MM.1S (cell line): ENCODE results near the gene ARFGAP1.

Experiments used
- DNase-seq: peaks from one replicate; pipeline ENCODE4 v3.0.0-alpha.2; 2015
- H2AFZ ChIP-seq: fragments of 300-600 bp; sonication (generic); 2 replicates; pipeline ENCODE4 v1.6.0; 2016; ENCODE audit warnings: antibody characterized with exemption, low read length
- H3F3A ChIP-seq: fragments of 300-600 bp; sonication (generic); 2 replicates; pipeline ENCODE4 v1.6.1; 2016; ENCODE audit warnings: mild to moderate bottlenecking, antibody characterized with exemption, low read length, moderate library complexity, mixed read lengths; ENCODE audit not compliant: insufficient read depth
- H3K27ac ChIP-seq: fragments of 300-600 bp; sonication (generic); 2 replicates; pipeline ENCODE4 v1.5.1; 2016; ENCODE audit warnings: mild to moderate bottlenecking, low read length
- H3K27me3 ChIP-seq: fragments of 300-600 bp; sonication (generic); replicated peaks from 2 replicates; pipeline ENCODE4 v1.6.0; 2016; ENCODE audit warnings: low read length; ENCODE audit not compliant: insufficient read depth
- H3K36me3 ChIP-seq: fragments of 300-600 bp; sonication (generic); replicated peaks from 2 replicates; pipeline ENCODE4 v1.6.1; 2016; ENCODE audit warnings: mild to moderate bottlenecking, low read length, mixed read lengths; ENCODE audit not compliant: insufficient read depth
- H3K4me1 ChIP-seq: fragments of 300-600 bp; sonication (generic); 2 replicates; pipeline ENCODE4 v1.6.1; 2016; ENCODE audit warnings: low read length, mixed read lengths
- H3K4me2 ChIP-seq: fragments of 300-600 bp; sonication (generic); 2 replicates; pipeline ENCODE4 v1.6.0; 2016; ENCODE audit warnings: low read depth, low read length
- H3K4me3 ChIP-seq: fragments of 300-600 bp; sonication (generic); 2 replicates; pipeline ENCODE4 v1.5.1; 2016; ENCODE audit warnings: low read length, mixed read lengths
- H3K79me2 ChIP-seq: fragments of 300-600 bp; sonication (generic); 2 replicates; pipeline ENCODE4 v1.6.1; 2016; ENCODE audit warnings: mixed run types, low read length, mixed read lengths
- H3K9ac ChIP-seq: fragments of 300-600 bp; sonication (generic); 2 replicates; pipeline ENCODE4 v1.6.1; 2016; ENCODE audit warnings: low read length, mixed read lengths
- H3K9me2 ChIP-seq: fragments of 300-600 bp; sonication (generic); replicated peaks from 2 replicates; pipeline ENCODE4 v1.6.1; 2016; ENCODE audit warnings: mild to moderate bottlenecking, low read length, mixed read lengths; ENCODE audit not compliant: insufficient read depth
- H3K9me3 ChIP-seq: fragments of 300-600 bp; sonication (generic); replicated peaks from 2 replicates; pipeline ENCODE4 v1.6.1; 2016; ENCODE audit warnings: mild to moderate bottlenecking, low read length, mixed read lengths; ENCODE audit not compliant: insufficient read depth
- H4K20me1 ChIP-seq: fragments of 300-600 bp; sonication (generic); 2 replicates; pipeline ENCODE4 v1.6.1; 2016; ENCODE audit warnings: mild to moderate bottlenecking, low read length, moderate library complexity, mixed read lengths; ENCODE audit not compliant: insufficient read depth
- CTCF ChIP-seq: fragments of 300-600 bp; sonication (generic); IDR thresholded peaks from 2 replicates; pipeline ENCODE4 v1.5.1; 2016; ENCODE audit warnings: antibody characterized with exemption, low read length, mixed read lengths
- EZH2 ChIP-seq: fragments of 300-600 bp; sonication (generic); optimal IDR thresholded peaks from 2 replicates; pipeline ENCODE3; 2017; ENCODE audit warnings: low read depth, mild to moderate bottlenecking, antibody characterized with exemption, low read length, mixed read lengths
- EZH2phosphoT487 ChIP-seq: fragments of 300-600 bp; sonication (generic); IDR thresholded peaks from 2 replicates; pipeline ENCODE4 v1.6.1; 2018; ENCODE audit warnings: antibody characterized with exemption, low read length

ARFGAP1 gene

GRCh38 chr20:63315731-63316491 is 43.3 kb downstream of the ARFGAP1 start:
- no peaks in the 10 kb centered on the region for H3F3A ChIP-seq

GRCh38 chr20:63316502-63316921 is 43.9 kb downstream of the ARFGAP1 start:
- no peak overlapping the region for H3K4me2 ChIP-seq
- no peak overlapping the region for H3K27ac ChIP-seq
- DNase-seq, result no peak
- H4K20me1 ChIP-seq, result no peaks in the 10 kb centered on the region
- H3K4me1 ChIP-seq, result no peaks in the 10 kb centered on the region
- H3K9ac ChIP-seq, result no peak overlapping the region
- H3K27me3 ChIP-seq, result peaks cover 90% of the 10 kb centered on the region
- H3K4me3 ChIP-seq, result no peak overlapping the region
- no peaks in the 10 kb centered on the region for H3K79me2 ChIP-seq
- H3K9me2 ChIP-seq, result no peaks in the 10 kb centered on the region
- H3K36me3 ChIP-seq, result no peaks in the 10 kb centered on the region
- no peaks in the 10 kb centered on the region for H3K9me3 ChIP-seq
- no peak for TF ChIP-seq EZH2phosphoT487
- no peak for TF ChIP-seq CTCF
- no peak for TF ChIP-seq EZH2
- H3F3A ChIP-seq, result no peaks in the 10 kb centered on the region
- no peak overlapping the region for H2AFZ ChIP-seq

More at GRCh38 chr20:63315731-63316491, 43.3 kb downstream of the ARFGAP1 start:
- Histone ChIP-seq H3K36me3 (no peaks in the 10 kb centered on the region), H3K27ac (no peak overlapping the region), H3K4me3 (no peak overlapping the region), H3K9me2 (no peaks in the 10 kb centered on the region), H3K9me3 (no peaks in the 10 kb centered on the region), H4K20me1 (no peaks in the 10 kb centered on the region), H3K27me3 (peaks cover 90% of the 10 kb centered on the region), H3K9ac (no peak overlapping the region), H2AFZ (no peak overlapping the region), H3K4me2 (no peak overlapping the region), H3K79me2 (no peaks in the 10 kb centered on the region), H3K4me1 (no peaks in the 10 kb centered on the region)
- TF ChIP-seq EZH2 (no peak), EZH2phosphoT487 (no peak), CTCF (no peak)
- DNase-seq, result no peak

GRCh38 chr20:63317061-63317460 is 44.4 kb downstream of the ARFGAP1 start:
- Histone ChIP-seq H3K4me1 (no peaks in the 10 kb centered on the region), H3K27ac (no peak overlapping the region), H3K36me3 (no peaks in the 10 kb centered on the region), H4K20me1 (no peaks in the 10 kb centered on the region), H3F3A (no peaks in the 10 kb centered on the region), H3K79me2 (no peaks in the 10 kb centered on the region), H3K4me2 (no peak overlapping the region), H3K27me3 (peaks cover 91% of the 10 kb centered on the region), H2AFZ (no peak overlapping the region), H3K4me3 (no peak overlapping the region), H3K9ac (no peak overlapping the region), H3K9me2 (no peaks in the 10 kb centered on the region), H3K9me3 (no peaks in the 10 kb centered on the region)
- TF ChIP-seq EZH2phosphoT487, result no peak
- TF ChIP-seq CTCF, result no peak
- no peak for TF ChIP-seq EZH2
- no peak for DNase-seq
